ENCODE data around the gene NPAS3.

- TF ChIP-seq GATA3 (IDR thresholded peaks at IDR 0.05; ENCODE audit: low read depth, low read length) (no peak), GATA2 (IDR thresholded peaks at IDR 0.05; ENCODE audit: low read depth, low read length) (no peak)
Measured at GRCh38 chr14:33737446-33737845, 798.8 kb downstream of the NPAS3 start.
